ENCODE results near the gene NUCKS1.

Gene NUCKS1

DNA sequence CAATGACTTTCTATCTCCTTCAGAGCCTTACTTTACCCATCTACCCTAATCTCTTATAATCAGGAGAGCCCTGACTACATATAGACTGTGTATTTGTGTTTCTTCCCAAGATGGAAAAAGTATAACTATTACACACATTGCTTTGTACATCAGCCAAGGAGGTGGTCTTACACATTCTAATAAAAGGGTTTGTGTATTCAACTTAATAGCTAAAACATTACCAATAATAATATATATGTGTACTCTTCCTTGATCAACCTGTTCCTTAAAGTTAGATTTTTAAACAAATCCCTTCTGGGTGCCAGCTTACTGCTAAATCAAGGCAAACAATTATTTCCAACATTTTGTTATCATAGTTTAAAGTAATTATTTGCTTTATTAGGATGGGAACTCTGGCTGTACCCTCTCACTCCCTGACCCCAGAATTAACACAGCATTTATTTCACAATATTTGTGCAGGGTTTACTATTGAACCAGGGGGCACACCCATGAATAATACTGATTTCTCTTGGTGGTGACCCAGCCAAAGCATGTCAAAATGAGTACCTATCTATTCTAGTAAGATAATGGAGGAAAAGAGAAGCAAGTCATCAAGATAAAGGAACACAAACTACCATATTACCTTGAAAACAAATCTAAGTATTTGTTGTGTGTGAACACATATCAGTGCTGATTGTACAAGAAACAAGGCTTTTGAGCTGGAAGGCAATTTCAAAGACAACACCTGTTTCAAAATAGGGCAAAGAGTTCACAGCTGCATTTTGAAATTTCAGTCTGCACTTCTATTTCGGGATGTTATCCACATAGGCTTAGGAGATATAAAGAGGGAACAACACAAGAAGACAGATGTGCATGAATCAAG is 39.5 kb downstream of the NUCKS1 start:
- Mint-ChIP-seq H3K4me3 (no peak overlapping the region), H3K27me3 (no peaks in the 10 kb centered on the region), H3K27ac (no peak overlapping the region), H3K36me3 (no peaks in the 10 kb centered on the region), H3K4me1 (peaks cover 15% of the 10 kb centered on the region), H3K9me3 (no peaks in the 10 kb centered on the region)
- DNase-seq (ENCODE audit: low spot score in 2 of 2) (no peak), ATAC-seq (ENCODE audit: low read depth) (no peak)

DNA sequence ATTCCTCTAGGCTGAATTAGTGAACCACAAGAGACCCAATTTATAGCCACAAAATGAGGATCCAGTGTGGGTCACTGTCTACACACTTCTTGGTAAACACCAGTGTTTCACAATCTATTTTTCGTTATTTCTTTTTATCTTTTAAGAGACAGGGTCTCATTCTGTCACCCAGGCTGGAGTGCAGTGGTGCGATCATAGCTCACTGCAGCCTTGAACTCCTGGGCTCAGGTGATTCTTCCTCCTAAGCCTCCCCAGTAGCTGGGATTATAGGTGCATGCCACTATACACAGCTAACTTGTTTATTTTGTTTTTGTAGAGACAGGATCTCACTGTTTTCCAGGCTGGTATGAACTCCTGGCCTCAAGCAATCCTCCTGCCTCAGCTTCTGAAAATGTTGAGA is 40.3 kb downstream of the NUCKS1 start:
- H3K4me3 Mint-ChIP-seq: no peak overlapping the region
- no peaks in the 10 kb centered on the region for H3K9me3 Mint-ChIP-seq
- H3K4me1 Mint-ChIP-seq: peaks cover 17% of the 10 kb centered on the region
- no peaks in the 10 kb centered on the region for H3K27me3 Mint-ChIP-seq
- no peak for DNase-seq (ENCODE audit: low spot score in 2 of 2)
- H3K27ac Mint-ChIP-seq: no peak overlapping the region
- no peak for ATAC-seq (ENCODE audit: low read depth)
- no peaks in the 10 kb centered on the region for H3K36me3 Mint-ChIP-seq

DNA sequence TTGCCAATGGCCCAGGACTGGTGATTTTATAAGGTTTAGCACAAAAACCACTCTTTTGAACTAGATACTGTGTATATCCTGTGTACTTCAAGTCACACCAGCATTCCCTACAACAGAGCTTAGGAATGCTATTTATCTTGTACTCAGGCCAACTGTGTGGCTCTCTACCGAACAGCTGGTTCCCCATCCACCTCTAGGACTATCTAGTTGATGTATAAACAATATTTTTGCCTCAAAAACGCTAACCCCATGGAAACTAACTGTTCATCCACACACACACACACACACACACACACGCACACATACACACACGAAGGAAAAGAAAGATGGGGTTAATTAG is 41.0 kb downstream of the NUCKS1 start:
- Mint-ChIP-seq H3K27ac (no peak overlapping the region), H3K4me3 (no peak overlapping the region), H3K27me3 (no peaks in the 10 kb centered on the region), H3K36me3 (no peaks in the 10 kb centered on the region), H3K9me3 (no peaks in the 10 kb centered on the region), H3K4me1 (peaks cover 20% of the 10 kb centered on the region)
- ATAC-seq (ENCODE audit: low read depth): no peak
- no peak for DNase-seq (ENCODE audit: low spot score in 2 of 2)

DNA sequence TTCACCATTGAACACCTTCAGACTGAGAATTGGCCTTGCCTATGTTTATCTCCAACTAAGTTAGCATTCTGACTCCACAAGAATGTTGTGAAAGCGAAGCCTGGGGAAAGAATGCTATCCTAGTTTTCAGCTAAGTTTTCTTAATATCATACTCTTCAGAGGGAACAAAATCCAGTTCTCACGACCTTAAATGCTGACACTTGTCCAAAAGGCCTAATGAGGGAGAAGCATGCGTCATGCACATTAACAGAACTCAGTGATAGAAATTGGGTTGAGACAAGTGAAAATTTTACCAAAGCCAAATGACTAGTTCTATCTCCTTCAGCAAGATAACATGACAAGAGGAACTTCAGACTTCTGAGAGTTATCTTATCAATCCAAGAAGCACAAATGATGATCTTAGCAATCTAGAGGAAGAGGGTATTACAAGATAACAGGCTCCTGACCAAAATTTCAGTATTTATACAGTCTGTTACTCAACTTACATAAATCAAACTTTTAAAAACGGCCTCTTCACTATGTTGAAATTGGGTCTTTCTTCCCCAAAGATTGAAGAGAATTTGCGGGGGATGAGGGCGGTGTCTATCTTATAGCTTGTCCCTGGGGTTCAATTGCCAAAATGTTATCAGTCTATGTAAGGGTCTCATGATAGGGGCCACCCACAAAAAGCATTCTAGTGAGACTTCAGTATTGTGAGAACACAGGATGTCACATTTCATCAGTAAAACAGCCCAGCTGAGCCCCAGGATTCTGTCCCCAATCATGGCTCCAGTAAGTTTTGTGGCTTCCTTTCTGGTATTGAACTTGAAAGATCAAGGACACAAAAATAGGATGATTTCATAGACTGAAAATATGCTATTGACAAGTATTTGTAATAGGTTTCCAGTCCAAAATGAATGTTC is 43.1 kb downstream of the NUCKS1 start:
- no peak for DNase-seq (ENCODE audit: low spot score in 2 of 2)
- H3K36me3 Mint-ChIP-seq: no peaks in the 10 kb centered on the region
- H3K4me1 Mint-ChIP-seq: peaks cover 26% of the 10 kb centered on the region
- H3K27ac Mint-ChIP-seq: no peak overlapping the region
- no peak for ATAC-seq (ENCODE audit: low read depth)
- no peaks in the 10 kb centered on the region for H3K9me3 Mint-ChIP-seq
- no peaks in the 10 kb centered on the region for H3K27me3 Mint-ChIP-seq
- H3K4me3 Mint-ChIP-seq: no peak overlapping the region

DNA sequence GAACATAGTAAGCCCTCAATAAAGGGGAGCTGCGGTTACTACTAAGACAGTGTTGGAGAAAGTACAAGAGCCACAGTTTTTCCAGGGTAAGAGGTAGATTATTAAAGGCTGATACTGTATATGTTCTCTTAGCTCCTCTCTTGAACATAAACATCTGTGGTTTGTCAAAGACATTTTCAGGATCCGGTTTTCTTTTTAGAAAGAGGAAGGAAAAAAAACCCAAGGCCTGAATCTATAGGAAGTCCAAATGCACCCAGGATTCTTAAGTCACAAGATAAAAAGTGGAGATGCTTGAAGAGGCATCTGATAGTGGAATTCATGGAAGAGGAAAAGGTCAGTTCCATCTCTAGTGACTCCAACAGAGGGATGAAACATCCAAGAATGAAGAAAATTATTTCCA is 45.1 kb downstream of the NUCKS1 start:
- Mint-ChIP-seq H3K9me3 (no peaks in the 10 kb centered on the region), H3K36me3 (no peaks in the 10 kb centered on the region), H3K27ac (peak overlapping the region; percentile 22), H3K27me3 (no peaks in the 10 kb centered on the region), H3K4me3 (peak overlapping the region; percentile 28), H3K4me1 (peaks cover 21% of the 10 kb centered on the region)
- DNase-seq (ENCODE audit: low spot score in 2 of 2): no peak
- ATAC-seq (ENCODE audit: low read depth): no peak

DNA sequence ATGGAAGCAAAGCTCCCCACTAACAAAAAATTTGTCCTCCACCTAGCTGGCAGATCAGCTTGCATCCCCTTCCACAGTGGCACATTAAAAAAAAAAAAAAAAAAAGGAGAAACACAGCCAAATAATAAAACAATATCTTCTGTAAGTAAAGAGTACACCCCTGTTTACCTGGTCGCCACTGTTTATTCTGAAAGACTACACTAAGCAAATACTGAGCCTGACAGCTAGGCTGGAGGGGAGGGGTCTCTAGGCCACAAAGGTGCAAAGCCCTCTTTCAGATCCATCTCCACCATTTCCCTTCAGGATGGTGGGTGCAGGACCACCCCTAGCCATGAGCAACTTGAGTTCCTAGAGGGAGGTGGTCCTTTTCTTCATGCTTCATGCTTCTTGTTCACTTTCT is 46.9 kb downstream of the NUCKS1 start:
- H3K36me3 Mint-ChIP-seq: no peaks in the 10 kb centered on the region
- no peaks in the 10 kb centered on the region for H3K27me3 Mint-ChIP-seq
- H3K27ac Mint-ChIP-seq: peak overlapping the region; percentile 14
- H3K9me3 Mint-ChIP-seq: no peaks in the 10 kb centered on the region
- H3K4me3 Mint-ChIP-seq: no peak overlapping the region
- ATAC-seq (ENCODE audit: low read depth): no peak
- no peak for DNase-seq (ENCODE audit: low spot score in 2 of 2)
- peaks cover 21% of the 10 kb centered on the region for H3K4me1 Mint-ChIP-seq

DNA sequence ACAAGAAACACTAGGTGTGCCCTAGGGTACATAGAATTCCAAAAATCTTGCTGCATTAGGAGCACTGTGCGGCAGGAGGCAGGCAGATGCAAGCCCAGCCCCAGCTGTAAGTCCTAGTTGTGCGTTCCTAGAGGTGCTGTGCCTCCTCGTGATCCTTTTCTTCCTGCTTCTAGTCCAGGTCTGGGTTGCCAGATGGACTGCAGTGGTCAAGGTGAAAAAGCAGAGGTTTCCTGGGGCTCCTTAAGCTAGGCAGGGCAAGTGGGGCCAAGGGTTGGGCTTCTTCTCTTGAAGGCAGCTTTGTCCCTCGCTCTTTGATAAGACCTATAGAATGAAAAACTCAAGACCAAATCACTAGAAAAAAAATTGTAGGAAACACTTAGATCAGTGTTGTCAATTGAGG is 48.1 kb downstream of the NUCKS1 start:
- no peaks in the 10 kb centered on the region for H3K27me3 Mint-ChIP-seq
- DNase-seq (ENCODE audit: low spot score in 2 of 2) (no peak), ATAC-seq (ENCODE audit: low read depth) (no peak)
- no peaks in the 10 kb centered on the region for H3K9me3 Mint-ChIP-seq
- no peaks in the 10 kb centered on the region for H3K36me3 Mint-ChIP-seq
- H3K4me3 Mint-ChIP-seq: no peak overlapping the region
- no peak overlapping the region for H3K27ac Mint-ChIP-seq
- H3K4me1 Mint-ChIP-seq: peaks cover 21% of the 10 kb centered on the region

DNA sequence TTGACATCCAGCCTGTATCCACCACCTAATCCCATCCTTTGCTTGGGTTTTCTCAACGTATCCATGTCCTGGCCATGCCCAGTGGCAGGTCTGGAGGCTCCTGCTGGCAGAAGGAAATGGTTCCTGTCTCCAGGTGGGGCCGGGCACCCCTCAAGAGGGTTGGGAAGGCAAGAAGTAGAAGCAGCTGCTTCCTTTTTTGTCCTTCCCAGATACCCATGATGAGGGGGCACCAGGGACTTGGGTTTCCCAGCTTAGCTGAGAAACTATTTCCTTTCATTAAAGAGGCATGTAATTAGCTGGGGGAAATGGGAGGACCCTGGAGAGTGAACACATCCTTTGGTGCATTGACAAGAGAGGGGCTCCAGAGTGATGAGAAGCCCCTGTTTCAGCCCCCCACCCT is 48.6 kb downstream of the NUCKS1 start:
- Mint-ChIP-seq H3K4me3 (no peak overlapping the region), H3K4me1 (peaks cover 19% of the 10 kb centered on the region), H3K27ac (no peak overlapping the region), H3K9me3 (no peaks in the 10 kb centered on the region), H3K27me3 (no peaks in the 10 kb centered on the region), H3K36me3 (no peaks in the 10 kb centered on the region)
- DNase-seq (ENCODE audit: low spot score in 2 of 2): no peak
- no peak for ATAC-seq (ENCODE audit: low read depth)

DNA sequence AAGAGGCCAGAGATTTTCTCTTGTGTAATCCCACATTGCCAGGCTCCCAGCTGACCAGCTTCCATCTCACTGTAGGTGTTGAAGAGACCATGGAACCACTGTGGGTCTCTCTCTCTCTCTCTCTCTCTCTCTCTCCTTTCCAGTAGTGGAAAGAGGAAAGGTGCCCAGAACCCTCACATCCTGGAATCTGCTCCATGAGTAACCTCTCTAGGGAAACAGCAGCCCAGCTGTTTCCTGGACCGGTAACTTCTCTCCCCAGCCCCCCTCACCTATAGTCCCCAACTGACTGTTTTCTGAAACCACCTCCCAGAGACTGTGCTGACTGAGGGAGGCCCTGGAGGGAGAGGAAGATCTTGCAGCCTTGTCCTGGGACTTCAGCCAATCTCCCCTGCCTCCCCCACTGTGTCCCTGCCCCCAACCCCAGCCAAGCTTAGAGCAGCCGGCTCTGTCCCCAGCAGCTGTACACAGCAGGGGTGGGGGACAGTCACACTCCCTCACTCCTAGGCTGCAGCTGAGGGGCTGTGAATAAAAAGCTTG is 49.0 kb downstream of the NUCKS1 start:
- H3K4me1 Mint-ChIP-seq: peaks cover 17% of the 10 kb centered on the region
- ATAC-seq (ENCODE audit: low read depth): no peak
- H3K9me3 Mint-ChIP-seq: no peaks in the 10 kb centered on the region
- DNase-seq (ENCODE audit: low spot score in 2 of 2): no peak
- H3K36me3 Mint-ChIP-seq: no peaks in the 10 kb centered on the region
- H3K4me3 Mint-ChIP-seq: no peak overlapping the region
- H3K27ac Mint-ChIP-seq: no peak overlapping the region
- no peaks in the 10 kb centered on the region for H3K27me3 Mint-ChIP-seq

DNA sequence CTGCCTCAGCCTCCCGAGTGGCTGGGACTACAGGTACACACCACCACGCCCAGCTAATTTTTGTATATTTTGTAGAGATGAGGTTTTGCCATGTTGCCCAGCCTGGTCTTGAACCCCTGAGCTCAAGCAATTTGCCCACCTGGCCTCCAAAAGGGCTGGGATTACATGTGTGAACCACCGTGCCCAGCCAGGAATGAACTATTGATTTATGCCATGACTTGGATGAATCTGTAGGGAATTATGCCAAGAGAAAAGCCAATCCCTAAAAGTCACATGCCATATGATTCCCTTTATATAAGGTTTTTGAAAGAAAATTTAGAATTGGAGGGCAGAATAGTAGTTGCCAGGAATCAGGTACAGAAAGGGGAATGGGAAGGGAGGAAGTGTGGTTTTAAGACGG is 50.6 kb downstream of the NUCKS1 start:
- Mint-ChIP-seq H3K4me1 (peaks cover 10% of the 10 kb centered on the region), H3K4me3 (no peak overlapping the region), H3K9me3 (no peaks in the 10 kb centered on the region), H3K27me3 (no peaks in the 10 kb centered on the region), H3K27ac (no peak overlapping the region), H3K36me3 (no peaks in the 10 kb centered on the region)
- DNase-seq (ENCODE audit: low spot score in 2 of 2): no peak
- no peak for ATAC-seq (ENCODE audit: low read depth)

DNA sequence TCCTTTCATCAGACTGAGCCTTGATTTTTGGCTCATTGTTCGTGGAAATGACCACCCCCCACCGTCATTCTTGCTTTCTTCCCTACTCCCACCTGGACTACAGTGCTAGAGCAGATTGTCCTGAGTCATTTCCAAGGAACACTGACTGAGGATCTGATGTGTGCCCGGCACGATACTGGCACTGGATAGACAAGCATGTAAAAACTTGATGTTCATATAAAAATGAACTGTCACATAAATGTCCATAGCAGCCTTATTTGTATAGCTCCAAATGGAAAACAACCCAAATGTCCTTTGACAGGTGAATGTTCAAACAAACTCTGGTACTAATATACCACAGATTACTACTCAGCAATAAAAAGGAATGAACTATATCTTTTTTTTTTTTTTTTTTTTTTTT is 51.1 kb downstream of the NUCKS1 start:
- ATAC-seq (ENCODE audit: low read depth): no peak
- no peaks in the 10 kb centered on the region for H3K9me3 Mint-ChIP-seq

DNA sequence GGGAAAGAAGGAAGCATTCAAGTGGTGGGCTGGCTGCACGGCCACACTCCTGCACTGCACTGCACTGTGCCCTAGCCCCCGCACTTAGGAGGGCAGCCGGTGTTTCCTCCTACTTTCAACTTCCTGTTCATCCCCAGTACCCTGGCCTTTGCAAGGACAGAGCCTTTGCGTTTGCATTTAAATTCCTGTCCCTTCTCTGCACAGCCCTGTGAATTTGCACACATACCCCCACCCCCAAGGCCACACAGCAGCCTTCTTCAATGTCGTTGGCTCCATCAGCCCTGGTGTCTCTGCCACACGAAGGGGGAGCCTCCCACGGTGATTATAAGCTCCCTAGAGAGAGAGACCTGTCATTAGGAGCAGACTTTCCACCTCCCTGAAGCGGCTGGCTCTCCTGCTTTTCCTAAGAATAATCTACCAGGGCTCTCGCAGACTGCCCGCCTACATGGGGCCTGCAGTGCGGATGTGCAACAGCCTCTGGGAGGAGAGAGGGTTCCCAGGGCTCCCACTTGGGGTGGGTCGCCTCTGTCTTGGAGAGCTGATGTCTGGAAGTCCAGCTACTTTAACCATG is 56.5 kb downstream of the NUCKS1 start:
- Mint-ChIP-seq H3K27ac (no peak overlapping the region), H3K9me3 (no peaks in the 10 kb centered on the region), H3K4me1 (peaks cover 11% of the 10 kb centered on the region), H3K27me3 (peaks cover 2% of the 10 kb centered on the region), H3K36me3 (no peaks in the 10 kb centered on the region), H3K4me3 (no peak overlapping the region)
- no peak for DNase-seq (ENCODE audit: low spot score in 2 of 2)
- peak; percentile 31 for ATAC-seq (ENCODE audit: low read depth)

More for the DNA sequence above, 51.1 kb downstream of the NUCKS1 start:
- Mint-ChIP-seq H3K4me1 (peaks cover 7% of the 10 kb centered on the region), H3K4me3 (no peak overlapping the region), H3K27ac (no peak overlapping the region), H3K36me3 (no peaks in the 10 kb centered on the region), H3K27me3 (no peaks in the 10 kb centered on the region)
- DNase-seq (ENCODE audit: low spot score in 2 of 2): no peak

DNA sequence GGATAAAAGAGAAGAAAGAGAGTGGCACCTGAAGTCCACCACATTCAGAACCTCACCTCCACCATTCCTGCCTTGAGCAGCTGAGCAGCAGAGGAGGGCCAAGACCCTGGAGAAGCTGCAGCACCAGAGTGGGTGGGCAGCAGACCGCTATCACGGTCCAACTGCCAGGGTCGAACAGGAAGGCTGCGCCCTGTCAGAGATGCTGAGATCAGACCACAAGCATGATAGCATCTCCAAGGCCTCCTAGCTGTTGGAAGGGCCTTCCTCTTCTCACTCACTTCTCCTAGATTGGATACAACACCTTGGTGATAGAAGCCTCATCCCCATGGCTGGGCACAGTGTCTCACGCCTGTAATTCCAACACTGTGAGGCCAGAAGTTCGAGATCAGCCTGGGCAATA is 57.6 kb downstream of the NUCKS1 start:
- ATAC-seq (ENCODE audit: low read depth): no peak
- Mint-ChIP-seq H3K27ac (no peak overlapping the region), H3K4me1 (peaks cover 11% of the 10 kb centered on the region), H3K27me3 (peaks cover 2% of the 10 kb centered on the region), H3K9me3 (no peaks in the 10 kb centered on the region), H3K36me3 (no peaks in the 10 kb centered on the region), H3K4me3 (no peak overlapping the region)
- DNase-seq (ENCODE audit: low spot score in 2 of 2): no peak

DNA sequence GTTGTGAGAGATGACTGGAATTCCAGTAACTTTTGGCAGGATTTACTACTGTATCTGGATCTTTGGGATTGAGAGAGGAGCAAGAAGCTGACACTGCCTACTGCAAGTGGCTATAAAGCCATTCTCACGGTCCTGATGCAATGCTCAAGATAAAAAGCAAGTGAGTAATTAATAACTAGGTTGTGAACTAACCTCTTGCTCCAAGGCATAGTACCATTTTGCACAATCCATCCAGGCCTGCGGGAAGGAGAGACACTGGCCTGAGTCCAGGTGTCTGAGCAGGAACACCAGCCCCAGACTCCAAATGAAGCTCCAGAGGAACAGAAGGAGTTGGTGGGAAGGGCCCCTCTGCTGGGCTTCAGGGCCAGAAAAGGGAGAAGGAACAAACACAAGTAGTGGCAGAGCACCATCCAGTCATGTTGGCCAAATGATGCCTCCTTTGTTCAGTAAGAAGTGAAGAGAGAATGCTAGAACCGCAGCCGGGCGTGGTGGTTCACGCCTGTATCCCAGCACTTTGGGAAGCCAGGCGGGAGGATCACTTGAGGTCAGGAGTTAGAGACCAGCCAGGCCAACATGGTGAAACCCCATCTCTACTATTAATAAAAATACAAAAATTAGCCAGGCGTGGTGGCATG is 59.7 kb downstream of the NUCKS1 start:
- Mint-ChIP-seq H3K27ac (no peak overlapping the region), H3K36me3 (no peaks in the 10 kb centered on the region), H3K4me1 (peaks cover 11% of the 10 kb centered on the region), H3K4me3 (no peak overlapping the region), H3K27me3 (peaks cover 2% of the 10 kb centered on the region), H3K9me3 (no peaks in the 10 kb centered on the region)
- DNase-seq (ENCODE audit: low spot score in 2 of 2) (no peak), ATAC-seq (ENCODE audit: low read depth) (no peak)
